Measurements from ENCODE around the gene LPO.

GRCh38 chr17:58277107-58277801 lies 38.9 kb downstream of the LPO start:
- TF ChIP-seq CTCF (IDR thresholded peaks at IDR 0.05 in 2 of 3, conservative IDR thresholded peaks at IDR 0.05 in 1 of 3; ENCODE audit: control insufficient read depth in 2 of 3, extremely low read depth in 1 of 3, insufficient read depth in 1 of 3, low read depth in 3 of 3, low read length in 3 of 3) (peak; percentile 48 to 51 (median 50); a peak in 5 of 6 replicates), RFX5 (IDR thresholded peaks at IDR 0.05; ENCODE audit: low read depth, low read length) (no peak), SMC3 (IDR thresholded peaks at IDR 0.05; ENCODE audit: borderline replicate concordance, low read length) (peak; percentile 47; the same call in 1 of the 2 replicates), RELB (IDR thresholded peaks at IDR 0.05; ENCODE audit: low read depth) (no peak), SREBF2 (IDR thresholded peaks at IDR 0.05; ENCODE audit: low read length) (no peak), FOS (IDR thresholded peaks at IDR 0.05; ENCODE audit: borderline replicate concordance, extremely low read depth, insufficient read length) (no peak), MYC (IDR thresholded peaks at IDR 0.05; ENCODE audit: insufficient read depth, insufficient read length, insufficient replicate concordance, low read length, severe bottlenecking) (no peak), SKIL (IDR thresholded peaks at IDR 0.05; ENCODE audit: low read depth, poor library complexity, severe bottlenecking) (no peak), EZH2 (IDR thresholded peaks at IDR 0.05; ENCODE audit: borderline replicate concordance, control insufficient read depth, low read depth, low read length) (no peak), BACH1 (IDR thresholded peaks at IDR 0.05; ENCODE audit: borderline replicate concordance) (no peak), BCL11A (IDR thresholded peaks at IDR 0.05; ENCODE audit: low read depth, low read length) (no peak)

All from GM12878 (cell line).